Measurements from ENCODE around the gene SNU13. TPM values are rescaled to one million over a fixed set of nuclear protein-coding genes. Genes with fewer than 3 reads are reported as not detected.

Gene SNU13
- total RNA-seq, 1 experiment from 2014 or later = 223 TPM

- H3K27ac ChIP-seq (ENCODE audit: low read depth, low read length, poor library complexity, severe bottlenecking) = no peak overlapping the region
- no peak for DNase-seq (ENCODE audit: low spot score)
- no TSS peak for BruUV-seq (replicated peaks)
- intact Hi-C loops (cut with micrococcal nuclease; ENCODE audit: unreplicated experiment) = no loop called here
- H3K27me3 ChIP-seq (replicated peaks; ENCODE audit: insufficient read depth, low read depth, low read length, poor library complexity) = no peaks in the 10 kb centered on the region
- TF ChIP-seq CTCF (conservative IDR thresholded peaks at IDR 0.05; ENCODE audit: low read depth, low read length) (no peak), EZH2 (IDR thresholded peaks at IDR 0.05; ENCODE audit: borderline replicate concordance, low read depth, low read length, poor library complexity, severe bottlenecking) (no peak)
- H3K36me3 ChIP-seq (ENCODE audit: insufficient read depth, low read length, poor library complexity, severe bottlenecking) = peaks cover 71% of the 10 kb centered on the region
- H3K4me1 ChIP-seq (ENCODE audit: insufficient read depth, low read length, poor library complexity, severe bottlenecking) = peaks cover 10% of the 10 kb centered on the region
- H3K9me3 ChIP-seq (ENCODE audit: low read depth, low read length, poor library complexity, severe bottlenecking) = no peaks in the 10 kb centered on the region
- CTCF ChIA-PET = no interaction called here
- POLR2A ChIA-PET (ENCODE audit: low non-redundant PET) = no interaction called here
- H3K4me3 ChIP-seq (ENCODE audit: low read depth, low read length, poor library complexity, severe bottlenecking) = no peak overlapping the region
Measured at GRCh38 chr22:41625577-41625976, 63.1 kb downstream of the SNU13 start.

Other genes with a start within 250 kb of the SNU13 start
- gene TOB2, start 242.1 kb downstream of the SNU13 start, total RNA-seq (2021) = 48.1 and 53.8 TPM in 2 replicates
- 72.6 and 85.5 TPM in 2 replicates for gene PHF5A, start 220.2 kb downstream of the SNU13 start, total RNA-seq (2021)
- gene ACO2, start 219.8 kb downstream of the SNU13 start, total RNA-seq (2021) = 125 and 127 TPM in 2 replicates
- gene POLR3H, start 144.4 kb downstream of the SNU13 start, total RNA-seq (2021) = 79.5 and 92.1 TPM in 2 replicates
- 1.8 and 2.6 TPM in 2 replicates for gene CSDC2, start 127.9 kb downstream of the SNU13 start, total RNA-seq (2021)
- 26.8 and 30.5 TPM in 2 replicates for gene PMM1, start 99.0 kb downstream of the SNU13 start, total RNA-seq (2021)
- gene DESI1, start 67.8 kb downstream of the SNU13 start, total RNA-seq (2021) = 44.0 and 47.6 TPM in 2 replicates
- gene XRCC6, start 67.6 kb downstream of the SNU13 start, total RNA-seq (2021) = 545 and 558 TPM in 2 replicates
- 0.09 and 0.24 TPM in 2 replicates for gene MEI1, start 10.6 kb upstream of the SNU13 start, total RNA-seq (2021)
- 25.9 and 27.4 TPM in 2 replicates for gene CCDC134, start 111.8 kb upstream of the SNU13 start, total RNA-seq (2021)
- 141 and 162 TPM in 2 replicates for gene SREBF2, start 144.2 kb upstream of the SNU13 start, total RNA-seq (2021)
- 1.4 and 1.8 TPM in 2 replicates for gene SHISA8, start 226.2 kb upstream of the SNU13 start, total RNA-seq (2021)
- 6.6 and 8.0 TPM in 2 replicates for gene TNFRSF13C, start 237.9 kb upstream of the SNU13 start, total RNA-seq (2021)